ENCODE measurements around the gene INS.

The INS gene

GRCh38 chr11:2160736-2161259 lies at the start of gene INS:
TSS of gene INS (minus strand) at chr11:2161209. CDS start at chr11:2160971, 238 bp downstream.
- DNase-seq, result no peak

DNA sequence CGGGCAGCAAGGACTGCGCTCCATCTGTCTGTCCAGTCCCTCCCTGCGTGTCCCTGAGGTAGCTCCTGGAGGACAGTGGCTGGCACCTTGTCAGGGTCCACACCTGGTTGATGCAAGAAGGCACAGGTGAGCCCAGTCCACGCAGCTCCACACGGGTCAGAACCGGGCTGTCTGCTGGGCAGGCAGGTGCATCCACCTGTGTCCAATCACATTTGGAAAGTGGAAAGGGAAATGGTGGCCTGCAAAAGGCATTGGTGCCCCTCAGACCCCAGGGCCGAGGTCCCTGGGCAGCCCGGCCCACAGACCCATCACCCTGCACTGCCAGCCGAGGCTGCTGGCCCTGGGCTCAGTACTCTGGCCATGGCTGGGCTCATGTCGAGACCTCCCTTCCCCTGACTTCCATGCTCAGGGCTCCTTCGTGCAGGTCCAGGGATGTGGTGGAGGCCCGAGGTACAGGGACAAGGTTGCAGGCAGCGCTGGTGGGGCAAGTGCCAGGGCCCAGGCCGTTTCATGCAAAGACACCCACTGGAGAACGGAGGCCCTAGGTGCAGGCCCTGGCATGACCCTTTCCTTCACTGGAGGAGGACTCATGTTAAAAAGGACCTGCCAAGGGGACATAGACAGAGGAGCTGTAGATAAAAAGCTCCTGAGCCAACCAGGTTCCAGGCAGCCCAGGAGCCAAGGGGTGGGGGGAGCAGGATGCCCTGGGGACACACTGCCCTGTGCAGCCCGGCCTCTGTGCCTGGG lies 49.5 kb upstream of the INS start:
- DNase-seq, result no peak

DNA sequence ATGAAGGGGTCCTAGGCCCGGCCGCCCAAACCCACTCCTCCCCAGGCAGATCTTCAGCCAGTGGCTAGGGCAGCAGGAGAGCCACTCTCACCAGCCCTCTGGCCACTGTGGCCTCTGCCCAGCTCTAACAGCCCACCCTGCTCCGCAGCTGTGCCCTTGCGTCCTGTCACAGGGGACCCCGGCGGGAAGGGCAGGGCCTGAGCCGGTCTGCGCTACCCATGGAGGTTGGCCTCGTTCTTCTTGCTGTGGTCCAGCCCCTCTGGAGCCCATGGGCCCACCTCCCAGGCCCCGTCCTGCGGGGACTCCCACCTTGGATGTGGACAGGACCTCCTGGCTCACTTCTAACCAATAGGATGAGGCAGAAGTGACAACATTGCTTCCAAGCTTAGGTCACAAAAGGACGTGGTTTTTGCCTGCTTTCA lies 48.9 kb upstream of the INS start:
- no peak for DNase-seq

- DNase-seq, result no peak
Observed at GRCh38 chr11:2209370-2209801, 48.4 kb upstream of the INS start.

DNA sequence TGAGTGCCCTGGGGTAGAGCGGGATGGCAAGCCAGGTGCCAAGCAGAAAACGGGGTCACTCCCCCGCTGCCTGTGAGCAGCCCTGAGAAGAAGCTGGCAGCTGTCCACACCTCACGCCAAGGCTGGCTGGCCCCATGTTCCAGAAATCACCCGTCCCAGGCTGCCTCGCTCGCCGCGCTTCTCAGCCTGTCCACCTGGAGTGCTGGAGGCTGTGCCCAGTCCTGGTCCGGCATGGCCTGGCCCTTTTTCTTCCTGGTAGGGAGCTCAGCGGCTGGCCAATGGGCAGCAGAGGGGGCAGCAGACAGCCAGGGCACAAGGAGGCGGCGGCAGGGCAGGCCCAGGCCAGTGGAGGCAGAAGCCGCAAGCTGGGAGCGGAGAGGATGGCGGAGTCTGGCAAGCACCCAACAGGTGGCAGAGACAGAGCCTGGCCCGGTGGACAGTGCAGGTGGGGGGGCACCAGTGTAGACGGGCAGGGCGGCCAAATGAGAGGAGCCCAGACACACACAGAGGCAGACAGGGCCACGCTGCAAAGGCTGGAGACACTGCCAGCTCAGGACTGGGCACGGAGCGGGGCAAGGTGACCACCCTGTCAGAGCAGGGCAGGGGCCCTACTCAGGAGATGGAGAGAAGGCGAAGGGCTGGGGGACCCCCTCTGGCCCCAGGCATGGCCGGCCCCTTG lies 47.8 kb upstream of the INS start:
- no peak for DNase-seq

- DNase-seq, result no peak
Observed at GRCh38 chr11:2207773-2208621, 47.0 kb upstream of the INS start.

- DNase-seq, result no peak
Observed at GRCh38 chr11:2207212-2207611, 46.2 kb upstream of the INS start.

DNA sequence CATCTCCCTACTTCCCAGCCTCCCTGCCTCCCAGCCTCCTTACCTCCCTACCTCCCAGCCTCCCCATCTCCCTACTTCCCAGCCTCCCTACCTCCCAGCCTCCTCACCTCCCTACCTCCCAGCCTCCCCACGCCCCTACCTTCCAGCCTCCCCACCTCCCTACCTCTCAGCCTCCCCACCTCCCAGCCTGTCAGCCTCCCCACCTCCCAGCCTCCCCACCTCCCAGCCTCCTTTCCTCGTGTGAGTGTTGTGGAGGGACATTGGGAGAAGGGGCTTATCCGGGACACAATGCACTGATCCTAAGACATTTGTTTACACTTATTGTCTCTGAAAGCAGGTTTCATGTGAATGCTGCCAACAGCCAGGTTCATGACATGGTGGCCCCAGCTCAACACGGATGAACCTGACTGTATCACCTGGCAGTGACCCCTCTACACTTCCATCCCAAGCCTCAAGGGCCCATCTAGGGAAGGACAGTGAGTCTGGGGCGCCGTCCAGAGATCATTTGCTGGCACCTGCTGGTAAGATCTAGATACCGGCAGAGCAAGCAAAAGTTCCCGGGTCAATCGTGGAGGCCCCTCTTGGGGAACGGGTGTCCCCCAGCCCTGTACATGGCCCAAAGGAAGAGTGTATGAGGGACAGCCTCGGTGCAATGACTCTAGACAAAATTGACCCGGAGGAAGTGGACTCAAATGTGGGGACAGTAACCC lies 45.1 kb upstream of the INS start:
- no peak for DNase-seq

GRCh38 chr11:2205214-2205720 lies 44.3 kb upstream of the INS start:
- no peak for DNase-seq

DNA sequence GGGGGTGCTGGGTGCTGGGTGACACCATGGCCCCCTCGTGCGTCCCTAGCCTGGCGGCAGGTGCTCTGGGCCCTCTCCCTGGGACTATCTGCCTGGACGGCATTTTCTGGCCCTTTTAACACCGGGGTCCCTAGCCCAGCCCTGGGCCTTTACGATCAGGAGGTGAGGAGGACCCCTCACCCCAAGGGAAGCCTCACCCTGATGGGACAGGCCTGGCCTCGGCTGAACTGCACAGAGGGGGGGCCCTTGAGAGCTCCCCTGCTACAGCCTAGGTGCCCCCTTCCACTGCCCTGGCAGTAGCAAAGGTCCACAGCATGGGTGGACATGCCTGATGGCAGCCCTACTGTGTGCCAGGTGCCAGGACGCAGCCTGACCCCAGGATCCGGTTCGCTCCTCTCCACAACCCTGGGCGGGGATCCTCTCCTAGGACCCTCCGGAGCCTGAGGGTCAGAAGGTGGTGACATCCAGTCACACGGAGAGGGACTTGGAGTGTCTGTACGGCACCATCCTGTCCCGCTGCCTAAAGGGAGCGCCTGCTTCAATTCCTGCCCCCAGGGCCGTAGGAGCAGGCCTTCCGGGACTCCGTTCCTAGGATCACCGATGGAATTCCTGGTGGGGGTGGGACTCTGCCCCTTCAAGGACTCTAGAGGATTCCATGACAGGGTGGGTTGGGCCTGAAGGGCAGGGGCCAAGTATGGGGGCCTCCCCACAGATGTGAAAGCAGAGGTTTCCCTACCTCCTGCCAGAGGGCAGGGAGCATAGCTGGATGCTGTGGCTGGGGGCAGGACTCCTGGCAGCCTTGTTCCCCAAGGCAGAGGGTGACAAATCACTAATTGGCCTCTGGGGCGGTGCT lies 43.6 kb upstream of the INS start:
- no peak for DNase-seq

GRCh38 chr11:2203440-2204259 lies 42.6 kb upstream of the INS start:
- no peak for DNase-seq

DNA sequence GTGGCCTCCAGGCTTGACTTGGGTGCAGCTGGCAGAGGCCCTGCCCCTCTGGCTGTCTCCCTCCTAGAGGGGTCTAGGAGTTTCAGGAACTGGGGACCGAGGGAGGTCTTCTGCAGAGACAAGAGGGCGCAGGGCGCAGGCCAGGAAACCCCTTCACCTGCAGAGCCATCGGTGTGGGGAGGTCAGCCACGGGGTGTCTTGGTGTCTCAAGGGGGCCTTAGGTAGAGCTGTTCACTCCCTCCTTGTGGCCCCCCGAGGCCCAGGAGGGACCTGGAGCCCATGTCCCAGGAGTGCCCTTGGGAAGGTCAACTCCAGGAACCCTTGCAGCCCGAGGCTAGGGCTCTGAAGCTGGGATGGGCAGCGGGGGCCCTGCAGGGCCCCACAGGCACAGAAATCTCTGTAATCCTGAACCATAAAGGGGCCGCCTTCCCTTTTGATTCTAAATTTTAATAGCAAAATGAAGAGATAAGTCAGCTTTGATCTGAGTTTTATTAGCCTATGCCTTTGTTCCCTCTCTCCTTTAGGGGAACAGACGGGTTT lies 42.0 kb upstream of the INS start:
- DNase-seq, result no peak

DNA sequence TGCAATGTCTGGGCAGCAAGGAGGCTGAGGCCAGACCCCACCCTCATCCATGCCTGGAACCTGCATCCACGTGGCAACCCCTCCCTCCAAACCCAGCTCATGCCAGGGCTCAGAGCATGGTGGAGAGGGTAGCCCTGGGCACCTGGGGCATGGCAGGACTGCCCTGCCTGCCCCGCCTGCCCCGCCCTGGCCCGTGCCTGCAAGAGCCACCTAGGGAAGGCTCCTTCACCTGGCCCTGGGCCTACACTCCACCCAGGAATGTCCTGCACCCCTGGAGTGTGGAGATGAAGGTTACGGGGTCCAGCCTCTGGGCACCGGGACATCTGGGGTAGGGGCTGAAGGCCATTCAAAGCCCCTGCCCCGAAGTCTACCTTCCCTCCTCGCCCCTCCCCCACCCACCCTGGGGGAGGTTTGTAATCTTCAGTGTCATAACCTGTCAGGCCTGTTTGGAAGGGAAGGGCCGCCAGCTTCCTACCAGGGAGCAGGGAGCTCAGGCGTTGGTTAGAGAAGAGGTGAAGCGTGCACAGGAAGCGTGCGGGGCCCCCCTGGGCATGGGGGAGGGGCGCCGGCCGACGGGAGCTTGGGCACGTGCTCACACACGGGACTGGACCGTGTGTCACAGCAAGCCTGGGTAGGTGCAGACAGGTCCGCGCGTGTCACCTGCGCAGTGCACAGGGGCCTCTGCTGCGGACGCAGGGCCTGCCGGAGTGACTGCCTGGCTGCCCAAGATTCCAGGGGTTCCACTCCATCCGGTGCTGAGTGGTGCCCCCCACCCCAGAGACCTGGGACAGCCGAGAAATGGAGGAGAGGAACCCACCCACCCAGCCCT lies 41.3 kb upstream of the INS start:
- DNase-seq, result no peak

DNA sequence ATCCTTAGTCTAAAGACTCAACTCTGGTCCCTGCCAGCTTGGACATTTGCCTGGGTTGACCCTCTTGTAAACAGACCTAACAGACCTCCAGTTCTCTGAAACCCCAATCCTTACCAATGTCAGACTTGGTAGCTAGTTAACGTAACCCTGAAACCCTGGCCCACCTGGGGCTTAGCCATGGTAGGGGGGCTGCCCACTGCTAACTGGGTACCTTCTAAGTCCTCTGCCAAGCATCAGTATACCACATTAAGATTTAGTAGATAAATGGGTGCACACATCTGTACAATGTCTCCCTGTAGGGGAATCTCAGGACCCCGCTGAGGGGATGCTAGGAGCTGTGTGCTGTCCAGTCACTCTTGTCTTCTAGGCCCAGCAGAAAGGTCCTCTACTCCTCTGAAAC lies 40.5 kb upstream of the INS start:
- no peak for DNase-seq

GRCh38 chr11:2200957-2201519 lies 40.0 kb upstream of the INS start:
- no peak for DNase-seq

DNA sequence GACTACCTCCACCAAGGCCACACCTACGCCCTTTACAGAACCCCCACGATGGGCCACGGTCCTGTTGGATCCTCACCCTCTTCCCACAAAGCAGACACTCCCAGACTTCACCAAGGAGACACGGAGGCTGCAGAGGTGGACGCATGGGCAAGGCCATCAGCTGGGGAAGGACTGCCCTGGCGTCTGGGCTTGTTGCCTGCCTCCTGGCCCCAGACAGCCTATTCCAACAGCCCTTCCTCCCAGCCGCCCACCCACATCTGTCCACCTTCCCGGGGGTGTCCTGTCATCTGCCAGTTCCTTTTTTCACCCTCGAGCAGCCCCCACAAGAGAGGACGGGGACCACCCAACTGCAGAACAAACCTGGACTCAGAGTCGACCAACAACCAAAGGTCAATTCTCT lies 39.5 kb upstream of the INS start:
- DNase-seq, result no peak

- DNase-seq, result no peak
Observed at GRCh38 chr11:2199466-2200341, 38.7 kb upstream of the INS start.

Measured in NCI-H187 treated with DMSO at 0.1 percent for 48 hours (cell line).